Upper lobe of left lung (tissue), 4 donors: ENCODE measurements around the gene CDH26.

Source experiments
- CTCF ChIP-seq, 6 experiments: fragments of 450-650 bp in 4 of 6; fragments of 200-600 bp in 2 of 6; sonication (generic) in 2 of 6; IDR thresholded peaks; one replicate each; pipeline ENCODE4 v1.5.1; 2016 to 2019; ENCODE audit warnings: antibody characterized with exemption in 6 of 6
- EP300 ChIP-seq, 4 donors: sonication (generic); formaldehyde crosslinking; IDR thresholded peaks; one replicate each; pipeline ENCODE4 v1.5.1; 2017; ENCODE audit warnings: antibody characterized with exemption in 4 of 4, control low read depth in 2 of 4
- POLR2A ChIP-seq, 4 donors: fragments of 450-650 bp; IDR thresholded peaks; one replicate each; pipeline ENCODE4 v1.5.1; 2016 to 2017; ENCODE audit warnings: antibody characterized with exemption in 4 of 4, mild to moderate bottlenecking in 2 of 4
- POLR2AphosphoS5 ChIP-seq, 2 donors: sonication (generic); formaldehyde crosslinking; IDR thresholded peaks; one replicate each; pipeline ENCODE4 v1.5.1; 2017; ENCODE audit warnings: antibody characterized with exemption in 2 of 2

- no peak for TF ChIP-seq CTCF (IDR thresholded peaks at IDR 0.05)
- TF ChIP-seq POLR2AphosphoS5 (IDR thresholded peaks at IDR 0.05) = no peak
- no peak for TF ChIP-seq EP300 (IDR thresholded peaks at IDR 0.05)
- no peak for TF ChIP-seq POLR2A (IDR thresholded peaks at IDR 0.05)
Observed at GRCh38 chr20:60024245-60024644, 66.0 kb downstream of the CDH26 start.
